ENCODE measurements around the gene UBA6. TPM values are rescaled to one million over a fixed set of nuclear protein-coding genes. Genes with fewer than 3 reads are reported as not detected.
"Not testable (repeated sequence)": the region's sequence is repeated elsewhere in the genome, so short reads cannot be mapped to it uniquely, and the experiment has no call there.

The UBA6 gene
- total RNA-seq, 1 experiment from 2014 or later, result 64.7 TPM

DNA sequence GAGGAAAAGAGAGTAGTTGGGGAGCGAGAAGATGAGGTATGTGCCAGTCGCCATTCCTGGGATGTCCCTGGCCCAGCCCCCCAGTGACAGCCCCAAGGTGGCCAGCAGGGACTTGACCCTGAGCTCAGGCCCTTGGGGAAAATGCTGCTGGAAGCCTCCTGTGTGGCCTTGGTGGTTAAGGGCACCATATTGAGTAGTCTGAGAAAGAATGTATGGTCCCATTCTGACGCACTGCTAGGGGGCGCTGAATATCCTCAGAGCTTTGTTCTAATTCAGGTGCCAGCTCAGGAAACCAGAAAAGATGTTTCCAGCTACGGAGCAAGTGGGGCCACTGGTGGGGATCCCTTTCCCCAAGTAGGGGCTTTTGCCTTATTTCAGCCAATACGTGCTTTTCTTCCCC is 14.0 kb upstream of the UBA6 start:
- no peak for DNase-seq (ENCODE audit: extremely low read depth, low read depth)

DNA sequence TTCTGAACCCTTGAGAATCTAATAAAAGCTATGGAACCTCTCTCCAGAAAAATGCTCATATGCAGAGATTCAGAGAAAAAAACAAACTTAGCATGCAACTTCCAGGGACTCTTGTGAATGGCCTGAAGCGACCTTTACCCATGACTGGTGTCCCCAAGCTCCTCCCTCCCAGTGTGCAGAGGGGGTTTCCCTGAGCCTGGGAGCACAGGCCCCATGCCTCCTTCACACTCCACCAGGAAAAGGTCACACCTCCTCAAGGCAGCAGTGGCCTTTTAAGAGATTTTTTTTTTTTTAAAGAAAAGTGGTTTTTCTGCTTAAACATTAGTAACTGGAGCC is 13.3 kb upstream of the UBA6 start:
- no peak for DNase-seq (ENCODE audit: extremely low read depth, low read depth)

DNA sequence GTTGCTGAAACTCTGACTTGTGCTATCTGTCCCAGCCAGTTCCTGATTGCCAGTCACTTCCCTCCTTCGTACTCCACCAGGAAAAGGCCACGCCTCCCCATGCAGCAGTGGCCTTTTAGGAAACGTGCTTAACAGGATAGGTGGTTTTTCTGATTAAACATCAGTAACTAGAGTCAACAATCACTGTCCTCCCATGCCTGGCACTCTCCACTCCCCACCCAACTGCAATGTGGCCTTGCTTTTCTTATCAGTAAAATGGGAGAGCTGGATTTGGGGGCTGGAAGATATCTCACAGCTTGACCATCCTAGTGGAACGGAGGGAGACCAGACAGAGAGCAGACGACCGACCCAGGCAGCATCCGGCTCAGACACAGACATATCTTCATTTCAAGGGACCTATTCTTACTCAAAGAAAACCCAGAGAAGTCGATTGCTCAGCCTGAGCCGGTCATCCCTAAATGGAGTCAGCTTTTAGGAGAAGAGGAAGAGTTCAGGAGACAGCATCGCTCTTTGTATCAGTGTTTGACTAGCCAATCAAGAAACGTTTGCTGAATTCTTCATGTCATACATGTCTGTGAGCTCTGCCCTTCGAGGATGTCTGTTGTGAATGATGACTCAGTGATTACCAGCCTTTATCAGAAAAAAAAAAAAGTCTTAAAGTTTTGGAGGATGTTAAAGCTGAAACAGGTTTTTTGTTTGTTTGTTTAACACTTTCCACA is 12.7 kb upstream of the UBA6 start:
- DNase-seq (ENCODE audit: extremely low read depth, low read depth), result no peak

DNA sequence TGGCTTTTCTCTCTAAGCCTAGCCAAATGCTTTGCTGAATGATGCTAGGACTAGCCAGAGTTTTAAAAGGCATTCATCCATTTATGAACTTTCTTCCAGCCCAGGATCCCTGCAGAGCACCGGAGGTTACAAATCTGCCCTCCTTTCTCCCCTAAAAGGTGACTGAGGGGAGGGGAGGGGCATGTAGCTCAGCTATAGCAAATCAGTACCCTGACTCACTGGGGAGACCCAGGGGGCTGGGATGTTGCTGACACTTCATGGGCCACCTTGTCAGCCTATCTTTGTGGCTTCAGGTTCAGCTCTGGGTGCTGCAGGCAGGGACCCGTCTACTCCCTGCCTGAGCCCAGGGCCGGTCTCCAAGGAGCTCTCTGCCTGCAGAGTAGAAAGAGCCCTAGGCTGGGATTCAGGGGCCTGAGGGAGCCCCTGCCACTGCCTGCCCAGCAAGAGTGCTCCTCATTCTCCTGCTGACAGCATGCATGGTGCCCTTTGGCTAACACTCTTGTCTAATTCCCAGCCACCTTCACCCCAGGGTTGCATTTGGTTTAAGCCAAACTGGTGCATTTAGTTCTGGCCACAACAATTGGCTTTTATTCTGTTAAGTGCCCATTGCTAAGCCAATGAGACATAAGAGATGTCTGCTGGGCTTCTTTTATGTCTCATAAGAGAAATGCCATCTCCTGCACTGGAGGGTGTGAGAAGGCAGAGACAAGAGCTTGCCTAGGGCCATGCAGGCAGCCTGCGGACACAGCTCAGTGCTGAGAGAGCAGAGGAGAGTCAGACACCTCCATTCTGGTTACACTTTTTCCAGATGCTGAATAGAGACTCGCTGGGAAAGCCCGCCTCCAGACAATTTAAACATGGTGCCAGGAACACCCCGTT is 11.9 kb upstream of the UBA6 start:
- DNase-seq (ENCODE audit: extremely low read depth, low read depth), result no peak

DNA sequence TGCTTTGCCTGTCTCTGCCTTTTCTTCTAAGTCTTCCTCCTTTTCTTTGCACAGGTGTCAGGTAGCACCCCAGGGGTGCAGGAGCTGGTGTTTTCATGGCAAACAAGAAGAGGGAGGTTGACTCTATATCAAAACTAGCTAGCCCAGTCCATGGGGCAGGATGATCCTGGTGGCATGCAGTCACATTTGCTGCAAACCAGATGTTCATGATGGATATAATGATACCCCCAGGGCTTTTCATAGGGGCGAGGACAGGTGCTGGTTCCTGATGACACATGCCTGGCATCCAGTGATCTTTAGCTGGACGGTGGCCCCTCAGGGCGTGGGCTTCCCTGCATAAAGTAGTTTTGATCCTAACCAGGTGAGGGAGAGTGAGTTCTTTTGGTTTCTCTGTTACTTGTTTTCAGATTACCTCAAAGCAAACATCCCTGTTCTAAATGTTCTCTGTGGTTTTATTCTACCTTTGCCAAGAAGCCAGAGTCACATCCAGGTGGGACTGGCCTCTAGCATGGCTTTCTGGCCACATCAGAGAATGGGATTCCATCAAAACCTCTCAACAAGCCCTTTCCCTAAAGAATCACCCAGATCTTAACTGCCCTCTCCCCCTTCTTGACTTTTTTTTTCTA is 11.2 kb upstream of the UBA6 start:
- DNase-seq (ENCODE audit: extremely low read depth, low read depth), result no peak

DNA sequence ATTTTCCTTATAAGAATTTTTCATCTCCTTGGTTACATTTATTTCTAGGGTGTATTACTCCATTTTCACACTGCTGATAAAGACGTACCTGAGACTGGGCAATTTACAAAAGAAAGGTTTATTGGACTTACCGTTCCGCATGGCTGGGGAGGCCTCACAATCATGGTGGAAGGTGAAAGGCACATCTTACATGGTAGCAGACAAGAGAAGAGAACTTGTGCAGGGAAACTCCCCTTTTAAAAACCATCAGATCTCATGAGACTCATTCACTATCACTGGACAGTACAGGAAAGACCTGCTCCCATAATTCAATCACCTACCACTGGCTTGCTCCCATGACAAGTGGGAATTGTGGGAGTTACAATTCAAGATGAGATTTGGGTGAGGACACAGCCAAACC is 5.7 kb upstream of the UBA6 start:
- DNase-seq (ENCODE audit: extremely low read depth, low read depth), result not testable (repeated sequence)

DNA sequence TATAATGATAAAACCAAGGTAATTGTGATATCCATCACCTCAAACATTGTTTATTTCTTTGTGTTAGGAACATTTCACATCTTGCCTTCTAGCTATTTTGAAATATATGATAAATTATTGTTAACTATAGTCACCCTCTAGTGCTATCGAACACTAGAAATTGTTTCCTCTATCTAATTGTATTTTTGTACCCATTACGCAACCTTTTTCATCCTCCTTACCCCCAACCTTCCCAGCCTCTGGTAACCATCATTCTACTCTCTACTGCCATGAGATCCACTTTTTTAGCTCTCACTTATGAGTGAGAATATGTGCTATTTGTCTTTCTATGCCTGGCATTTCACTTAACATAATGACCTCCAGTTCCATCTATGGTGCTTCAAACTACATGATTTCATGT is 3.9 kb upstream of the UBA6 start:
- DNase-seq (ENCODE audit: extremely low read depth, low read depth), result no peak

DNA sequence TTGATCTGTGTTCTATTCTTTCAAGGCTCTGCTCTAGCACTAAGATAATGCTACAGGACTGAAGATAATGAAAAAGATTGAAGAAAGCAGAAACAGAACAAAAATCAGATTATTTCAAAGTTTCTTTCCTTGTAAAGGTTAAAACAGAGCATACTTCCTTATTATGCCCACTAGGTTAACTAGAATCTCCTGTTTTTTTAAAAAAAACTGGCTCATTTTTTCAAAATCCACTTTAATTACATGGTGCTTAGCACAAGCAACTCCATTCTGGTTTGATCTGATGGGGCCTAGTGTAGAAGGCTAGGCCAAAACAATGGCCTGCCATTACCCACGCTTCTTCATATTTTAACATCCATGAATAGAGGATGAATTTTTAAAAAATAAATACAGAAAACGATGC is 1.2 kb upstream of the UBA6 start:
- no peak for DNase-seq (ENCODE audit: extremely low read depth, low read depth)

DNA sequence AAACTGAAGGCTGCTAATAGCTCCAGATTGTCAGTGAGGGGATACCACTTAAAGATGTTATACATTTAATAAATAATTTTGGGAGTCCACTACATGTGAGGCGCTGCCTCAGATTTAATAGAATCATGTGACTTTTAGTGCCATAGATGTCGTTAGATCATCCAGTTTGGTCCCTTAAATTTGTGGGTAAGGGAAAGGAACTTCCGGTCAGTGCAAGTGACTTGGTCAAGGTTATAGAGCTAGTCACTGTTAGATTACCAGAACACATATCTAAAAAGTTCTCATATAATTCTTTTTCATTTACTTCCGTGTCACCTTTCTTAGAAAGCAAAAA is 529 bp upstream of the UBA6 start:
- no peak for DNase-seq (ENCODE audit: extremely low read depth, low read depth)

DNA sequence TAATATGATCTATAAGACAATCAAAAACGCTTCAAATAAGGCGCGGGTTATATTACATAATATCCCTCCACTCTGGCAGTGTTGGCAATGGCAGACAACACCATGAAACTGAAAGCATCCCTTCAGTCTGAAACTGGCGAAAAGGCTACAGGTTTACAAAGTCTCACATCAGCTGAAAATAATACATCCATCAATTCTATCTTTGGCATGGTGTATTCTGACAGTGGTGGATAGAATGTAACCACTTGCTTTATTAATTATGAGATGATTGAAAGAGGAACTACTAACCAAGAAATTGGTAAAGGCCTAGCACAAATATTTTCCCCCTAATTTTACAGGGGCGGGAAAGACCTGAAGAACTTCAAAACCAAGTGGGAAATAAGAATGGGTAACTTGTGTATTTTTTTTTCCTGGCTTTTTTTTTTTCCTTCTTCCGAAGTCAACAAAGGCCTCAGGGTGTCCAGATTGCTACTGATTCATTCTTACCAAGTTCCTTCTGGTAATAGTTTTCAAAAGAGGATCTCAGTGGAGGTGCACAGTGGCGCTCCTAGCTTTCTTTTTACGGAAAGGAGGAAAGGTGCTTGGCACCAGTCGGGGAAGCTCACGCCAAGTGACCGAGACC is 728 bp downstream of the UBA6 start:
- no peak for DNase-seq (ENCODE audit: extremely low read depth, low read depth)

DNA sequence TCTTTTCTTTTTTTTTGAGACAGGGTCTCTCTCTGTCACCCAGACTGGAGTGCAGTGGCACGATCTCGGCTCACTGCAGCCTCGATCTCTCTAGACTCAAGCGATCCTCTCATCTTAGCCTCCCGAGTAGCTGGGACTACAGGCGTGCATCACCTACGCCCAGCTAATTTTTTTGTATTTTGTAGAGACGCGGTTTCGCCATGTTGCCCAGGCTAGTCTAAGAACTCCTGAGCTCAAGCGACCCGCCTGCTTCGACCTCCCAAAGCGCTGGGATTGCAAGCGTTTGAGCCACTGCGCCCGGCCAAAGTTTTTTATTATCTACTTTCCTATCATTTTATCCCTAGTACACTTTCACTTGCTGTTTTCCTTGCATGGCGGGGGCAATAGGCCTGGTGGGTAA is 1.4 kb downstream of the UBA6 start:
- no peak for DNase-seq (ENCODE audit: extremely low read depth, low read depth)

DNA sequence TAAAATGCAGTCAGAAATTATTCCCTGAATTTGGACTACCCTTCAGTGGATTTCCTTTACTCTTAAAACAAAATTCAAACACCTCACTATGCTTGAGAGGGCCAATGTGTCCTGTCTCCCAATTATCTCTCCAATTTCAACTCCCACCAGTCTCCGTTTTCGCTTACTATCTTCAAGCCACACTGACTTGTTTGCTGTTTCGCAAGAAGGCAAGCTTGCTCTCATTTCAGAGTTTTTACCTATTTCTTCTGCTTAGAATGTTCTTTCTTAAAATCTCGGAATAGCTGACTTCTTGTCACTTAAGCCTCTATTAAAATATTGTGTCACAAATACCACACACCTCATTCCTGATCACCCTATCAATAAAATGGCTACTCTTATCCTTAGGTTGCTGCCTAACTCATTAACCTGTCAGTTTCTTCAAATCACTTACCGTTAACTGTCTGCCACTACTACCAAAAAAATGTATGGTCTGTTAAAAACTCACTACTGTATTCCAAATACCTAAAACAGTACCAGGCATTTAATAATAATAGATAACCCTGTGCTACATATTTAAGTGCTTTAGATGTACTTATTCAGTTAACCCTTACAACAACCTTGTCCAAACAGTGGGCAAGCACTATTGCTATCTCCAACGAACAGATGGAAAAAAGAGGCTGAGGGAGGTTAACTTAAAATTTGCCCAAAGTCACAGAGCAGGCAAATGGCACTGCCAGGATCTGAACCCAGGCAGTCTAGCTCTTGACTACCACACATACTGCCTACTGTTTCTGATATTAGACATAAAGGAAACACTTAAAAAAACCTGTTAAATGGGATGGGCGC is 2.9 kb downstream of the UBA6 start:
- no peak for DNase-seq (ENCODE audit: extremely low read depth, low read depth)

DNA sequence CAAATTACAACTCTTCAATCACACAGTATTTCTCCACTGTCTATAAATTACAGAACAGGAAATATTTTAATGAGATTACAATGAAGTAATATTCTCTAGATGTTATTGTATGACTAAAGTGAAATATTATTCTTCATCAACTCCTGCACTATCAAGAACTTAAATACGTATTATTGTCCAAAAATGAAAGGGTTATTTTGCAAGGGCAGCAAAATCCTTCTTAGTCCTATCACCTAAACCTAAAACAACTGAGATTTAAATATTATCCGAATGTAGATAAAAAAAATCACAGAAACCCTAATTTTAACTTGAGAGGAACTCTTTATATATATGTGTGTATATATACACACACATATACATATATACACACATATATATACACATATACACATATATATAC is 4.9 kb downstream of the UBA6 start:
- no peak for DNase-seq (ENCODE audit: extremely low read depth, low read depth)

DNA sequence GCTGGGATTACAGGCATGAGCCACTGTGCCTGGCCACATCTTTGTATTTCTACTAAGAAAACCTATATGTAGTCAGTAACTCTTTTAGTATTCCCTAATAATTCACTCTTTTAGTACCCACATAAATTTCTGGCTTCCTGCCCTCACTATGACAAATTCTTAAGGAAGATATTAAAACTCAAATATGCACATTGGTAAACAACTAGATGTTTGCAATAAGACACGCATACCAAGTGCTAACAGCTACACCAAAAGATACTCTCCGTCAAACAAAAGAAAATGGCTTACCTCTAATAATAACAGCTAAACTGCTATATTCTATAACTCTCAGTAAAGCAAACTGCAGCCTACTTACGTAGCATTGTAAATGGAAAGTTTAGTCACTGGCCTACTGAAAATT is 6.3 kb downstream of the UBA6 start:
- DNase-seq (ENCODE audit: extremely low read depth, low read depth), result no peak

DNA sequence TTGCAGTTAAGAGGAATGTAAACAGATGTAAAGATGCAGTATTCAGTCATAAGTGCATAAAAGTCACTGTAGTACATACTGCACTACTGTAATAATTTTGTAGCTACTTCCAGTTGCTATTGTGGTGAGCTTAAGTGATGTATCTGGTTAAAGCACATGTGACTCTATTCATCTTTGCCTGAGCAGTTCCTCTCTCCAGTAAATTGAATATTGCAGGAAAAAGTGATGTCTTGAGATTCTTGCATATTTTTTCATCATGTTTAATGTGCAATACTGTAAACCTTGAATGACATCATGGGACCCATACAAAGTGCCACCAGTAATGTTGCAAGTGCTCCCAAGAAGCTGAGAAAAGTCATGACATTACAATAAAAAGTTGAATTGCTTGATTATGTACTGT is 9.6 kb downstream of the UBA6 start:
- DNase-seq (ENCODE audit: extremely low read depth, low read depth), result no peak

DNA sequence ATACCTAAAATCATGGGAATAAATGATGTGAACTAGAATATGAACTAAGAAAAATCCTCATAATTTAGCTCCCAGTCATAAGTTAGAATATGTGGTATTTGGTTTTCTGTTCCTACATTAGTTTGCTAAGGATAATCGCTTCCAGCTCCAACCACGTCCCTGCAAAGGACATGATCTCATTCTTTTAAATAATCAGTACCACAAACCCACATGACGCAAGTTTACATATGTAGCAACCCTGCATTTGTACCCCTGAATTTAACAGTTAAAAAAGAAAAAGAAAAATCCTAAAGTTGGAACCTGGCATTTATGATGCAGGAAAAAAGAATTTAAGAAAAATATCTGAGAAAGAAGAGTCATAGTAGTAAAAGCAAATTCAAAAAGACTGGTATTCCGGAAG is 13.3 kb downstream of the UBA6 start:
- no peak for DNase-seq (ENCODE audit: extremely low read depth, low read depth)

DNA sequence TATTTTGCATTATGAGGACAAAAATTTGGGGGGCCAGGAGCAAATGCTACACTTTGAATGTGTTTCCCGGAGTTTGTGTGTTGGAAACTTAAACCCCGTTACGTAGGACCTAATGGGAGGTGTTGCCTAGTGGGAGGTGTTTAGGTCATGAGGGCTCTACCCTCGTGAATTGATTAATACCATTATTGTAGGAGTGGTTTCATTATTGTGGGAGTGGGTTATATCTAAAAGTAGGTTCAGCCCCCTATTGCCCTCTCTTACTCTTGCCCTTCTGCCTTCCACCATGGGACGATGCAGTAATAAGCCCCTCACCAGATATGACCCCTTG is 15.5 kb downstream of the UBA6 start:
- no peak for DNase-seq (ENCODE audit: extremely low read depth, low read depth)

DNA sequence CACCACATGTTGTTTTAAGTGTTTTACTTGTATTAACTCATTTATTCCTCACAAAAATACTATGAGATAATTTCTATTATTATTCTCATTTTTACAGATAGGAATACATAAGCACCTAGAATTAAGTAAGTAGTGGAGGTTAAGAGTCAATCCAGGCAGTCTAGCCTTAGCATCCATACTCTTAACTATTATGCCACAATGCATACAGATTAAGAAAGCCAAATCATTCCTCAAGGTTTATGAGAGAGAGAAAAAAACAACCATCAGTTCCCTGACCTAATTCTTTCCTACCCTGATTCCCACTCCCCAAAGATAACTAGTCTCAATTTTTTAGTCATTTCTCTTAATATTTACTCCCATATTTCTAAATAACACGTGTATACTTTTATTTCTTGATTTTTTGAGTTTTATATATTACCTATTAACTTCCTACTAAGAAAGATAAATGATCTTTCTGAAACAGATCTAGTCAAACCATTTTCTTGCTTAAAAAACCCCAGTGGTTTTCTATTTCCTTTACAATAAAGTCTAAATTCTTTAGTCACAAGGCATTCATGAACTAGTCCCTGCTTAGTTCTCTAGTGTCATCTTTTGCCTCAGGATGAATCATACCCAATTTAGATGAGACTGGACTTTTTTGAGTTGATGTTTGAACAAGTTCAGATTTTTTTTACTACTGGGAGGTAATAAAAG is 16.0 kb downstream of the UBA6 start:
- no peak for DNase-seq (ENCODE audit: extremely low read depth, low read depth)

DNA sequence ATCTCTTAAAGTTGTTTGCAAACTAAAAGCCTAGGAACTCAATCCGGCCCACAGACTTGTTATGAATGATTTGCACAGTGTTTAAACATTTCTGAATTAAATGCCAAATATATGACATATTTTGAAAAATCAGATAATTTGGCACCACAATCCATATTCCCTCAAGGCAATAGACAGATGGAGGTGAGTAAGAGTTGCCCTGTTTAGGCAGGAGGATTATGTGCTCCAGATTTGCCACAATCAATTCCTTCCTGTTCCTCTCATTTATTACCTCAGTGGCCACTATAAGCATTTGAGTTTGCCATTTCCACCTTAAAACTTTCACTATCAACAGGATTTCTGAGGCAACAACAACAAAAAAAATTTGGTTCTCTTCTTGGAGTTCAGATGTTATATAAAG is 18.7 kb downstream of the UBA6 start:
- no peak for DNase-seq (ENCODE audit: extremely low read depth, low read depth)

DNA sequence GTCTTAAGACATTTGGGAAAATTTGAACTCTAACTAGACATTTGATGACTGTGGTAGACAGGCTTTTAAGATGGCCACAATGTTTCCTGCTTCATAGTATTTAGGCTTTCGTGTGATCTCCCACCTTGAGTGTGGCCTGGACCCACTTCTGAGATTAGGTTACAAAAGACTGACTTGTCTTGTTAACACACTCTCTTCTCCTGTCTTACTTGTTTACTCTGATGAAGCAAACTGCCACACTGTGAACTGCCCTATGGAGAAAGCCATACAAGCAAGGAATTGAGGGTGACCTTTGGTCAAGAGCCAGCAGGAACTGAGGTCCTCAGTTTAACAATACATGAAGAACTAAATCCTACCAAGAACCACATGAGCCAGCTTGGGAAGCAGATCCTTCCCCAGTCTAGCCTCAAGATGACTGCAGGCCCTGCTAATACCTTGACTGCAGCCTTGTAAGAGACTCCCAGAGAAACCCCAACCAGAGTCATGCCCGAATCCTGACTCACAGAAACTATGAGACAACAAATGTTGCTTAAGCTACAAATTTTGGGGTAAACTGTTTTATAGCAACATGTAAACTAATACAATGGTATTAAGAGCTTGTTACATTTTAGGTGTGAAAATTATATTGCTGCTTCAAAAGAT is 20.3 kb downstream of the UBA6 start:
- no peak for DNase-seq (ENCODE audit: extremely low read depth, low read depth)

Measured in NCI-H460 (cell line).